NCI-H1417 (cell line): Measurements from ENCODE around the gene ANKHD1.
"Not testable (repeated sequence)": the region's sequence is repeated elsewhere in the genome, so short reads cannot be mapped to it uniquely, and the experiment has no call there.

ENCODE experiments used
- DNase-seq, 3 experiments: peaks; one replicate each; lab custom pipeline; 2025; lab: John Stamatoyannopoulos, UW

ANKHD1 gene

GRCh38 chr5:140564196-140565023 is 162.8 kb downstream of the ANKHD1 start, which contains the start of the genes APBB3 and SLC35A4:
TSS of gene APBB3 (minus strand) at chr5:140564598. CDS start at chr5:140564245, 353 bp downstream.
TSS of gene SLC35A4 (plus strand) at chr5:140564828. CDS start at chr5:140567170, 2,342 bp downstream.
- DNase-seq, result peak; percentile 93 to 97 (median 96)

GRCh38 chr5:140565024-140565779 is 163.6 kb downstream of the ANKHD1 start:
- no peak for DNase-seq

GRCh38 chr5:140565780-140566095 is 164.1 kb downstream of the ANKHD1 start:
- no peak for DNase-seq

GRCh38 chr5:140566665-140567064 is 165.0 kb downstream of the ANKHD1 start:
- no peak for DNase-seq

- no peak for DNase-seq
These were observed 165.6 kb downstream of the ANKHD1 start for GRCh38 chr5:140567136-140567818.

GRCh38 chr5:140567871-140568270 is 166.2 kb downstream of the ANKHD1 start:
- no peak for DNase-seq

- no peak for DNase-seq
These were observed 166.9 kb downstream of the ANKHD1 start for GRCh38 chr5:140568443-140569063.

- DNase-seq, result no peak
These were observed 167.6 kb downstream of the ANKHD1 start for GRCh38 chr5:140569197-140569596.

GRCh38 chr5:140570058-140570457 is 168.4 kb downstream of the ANKHD1 start:
- DNase-seq, result no peak

- DNase-seq, result no peak
These were observed 168.9 kb downstream of the ANKHD1 start for GRCh38 chr5:140570488-140570887.

GRCh38 chr5:140571105-140571504 is 169.5 kb downstream of the ANKHD1 start:
- no peak for DNase-seq

- no peak for DNase-seq
These were observed 172.1 kb downstream of the ANKHD1 start for GRCh38 chr5:140573683-140574082.

- no peak for DNase-seq
These were observed 172.5 kb downstream of the ANKHD1 start for GRCh38 chr5:140574165-140574564.

GRCh38 chr5:140575309-140575708 is 173.7 kb downstream of the ANKHD1 start:
- peak in 1 of 3 experiments; percentile 2 for DNase-seq

GRCh38 chr5:140576776-140577201 is 175.2 kb downstream of the ANKHD1 start:
- DNase-seq, result no peak

GRCh38 chr5:140579188-140579747 is 177.6 kb downstream of the ANKHD1 start:
- not testable (repeated sequence) for DNase-seq

GRCh38 chr5:140587495-140587894 is 185.9 kb downstream of the ANKHD1 start:
- no peak for DNase-seq

- DNase-seq, result no peak
These were observed 186.9 kb downstream of the ANKHD1 start for GRCh38 chr5:140588311-140589070.
